ENCODE data around the gene PTGES3L.
"Not testable (repeated sequence)": the region's sequence is repeated elsewhere in the genome, so short reads cannot be mapped to it uniquely, and the experiment has no call there.

The PTGES3L gene

DNA sequence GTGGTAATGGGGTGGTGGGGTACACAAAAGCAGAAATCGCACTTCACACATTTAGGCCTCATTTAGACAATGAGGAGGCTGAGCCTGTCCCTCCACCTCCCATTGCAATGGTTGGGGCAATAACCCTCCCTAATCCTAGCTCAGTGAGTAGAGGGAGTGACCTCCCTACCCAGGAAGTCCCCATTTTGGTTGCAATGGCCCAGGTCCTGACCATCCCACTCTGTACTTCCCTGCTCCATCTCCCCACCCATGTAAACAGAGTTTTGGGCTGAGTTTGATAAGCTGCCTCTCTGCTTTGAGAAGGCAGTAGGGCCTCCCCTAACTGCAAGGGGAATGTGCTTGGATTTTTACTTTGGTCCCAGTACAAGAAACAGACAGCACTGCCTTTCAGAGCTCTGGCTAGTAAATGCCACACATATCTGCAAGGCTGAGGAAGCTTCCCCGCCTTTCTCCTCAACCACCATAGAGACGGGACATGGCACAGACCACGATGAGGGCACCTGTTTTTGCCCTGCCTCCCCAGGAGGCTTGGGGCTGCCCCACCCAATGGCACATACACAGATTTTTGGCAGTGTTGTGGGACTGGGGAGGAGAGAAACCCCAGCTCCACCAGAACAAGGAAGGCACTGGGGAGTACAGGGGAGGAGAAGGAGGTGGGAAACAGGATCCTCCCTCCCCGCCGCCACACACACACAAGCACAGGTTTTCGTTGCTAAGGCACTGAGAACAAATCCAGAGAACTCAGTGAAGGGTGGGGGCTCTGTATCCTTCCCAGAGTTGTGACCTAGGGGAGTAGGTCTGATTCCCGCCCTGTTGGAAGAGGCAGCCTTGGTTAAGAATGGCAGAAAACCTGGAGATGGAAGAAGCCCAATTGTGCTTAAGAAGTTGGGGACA lies 35.0 kb upstream of the PTGES3L start:
- DNase-seq, result peak in 1 of 10 donors; percentile 15
- intact Hi-C loops (cut with DNase I), result no loop called here

DNA sequence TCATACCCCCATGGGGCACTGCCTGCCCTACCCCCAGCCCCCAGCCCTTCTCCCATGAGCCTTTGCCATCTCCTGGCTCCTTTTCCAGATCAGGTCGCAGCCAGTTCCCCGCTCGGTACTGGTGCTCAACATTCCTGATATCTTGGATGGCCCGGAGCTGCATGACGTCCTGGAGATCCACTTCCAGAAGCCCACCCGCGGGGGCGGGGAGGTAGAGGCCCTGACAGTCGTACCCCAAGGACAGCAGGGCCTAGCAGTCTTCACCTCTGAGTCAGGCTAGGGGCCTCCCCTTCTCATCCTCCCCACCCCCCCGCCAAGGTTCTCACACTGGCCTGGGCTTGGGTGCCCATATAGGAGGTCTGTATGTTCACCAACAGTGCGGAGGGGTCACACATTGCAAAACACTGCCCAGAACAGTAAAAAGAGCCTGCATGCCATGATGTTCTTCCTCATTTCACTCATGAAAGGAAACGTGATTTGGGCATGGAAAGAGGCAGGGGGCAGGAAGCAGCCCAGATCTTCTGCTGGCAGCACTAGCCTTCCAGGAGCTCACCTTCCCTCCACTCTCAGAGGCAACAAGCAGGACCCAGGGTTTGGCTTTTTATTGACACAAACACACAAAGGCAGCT lies 34.3 kb upstream of the PTGES3L start:
- intact Hi-C loops (cut with DNase I), result no loop called here
- peak in 1 of 10 donors; percentile 63 for DNase-seq

DNA sequence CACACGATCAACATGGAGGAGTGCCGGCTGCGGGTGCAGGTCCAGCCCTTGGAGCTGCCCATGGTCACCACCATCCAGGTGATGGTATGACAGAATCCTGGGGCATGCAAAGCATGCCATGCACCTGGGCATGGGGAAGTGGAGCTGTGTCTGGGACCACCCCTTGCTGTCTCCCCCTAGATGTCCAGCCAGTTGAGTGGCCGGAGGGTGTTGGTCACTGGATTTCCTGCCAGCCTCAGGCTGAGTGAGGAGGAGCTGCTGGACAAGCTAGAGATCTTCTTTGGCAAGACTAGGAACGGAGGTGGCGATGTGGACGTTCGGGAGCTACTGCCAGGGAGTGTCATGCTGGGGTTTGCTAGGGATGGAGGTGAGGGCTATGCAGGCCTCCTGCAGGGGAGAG lies 33.4 kb upstream of the PTGES3L start:
- peak in 1 of 10 donors; percentile 59 for DNase-seq
- intact Hi-C loops (cut with DNase I), result no loop called here

DNA sequence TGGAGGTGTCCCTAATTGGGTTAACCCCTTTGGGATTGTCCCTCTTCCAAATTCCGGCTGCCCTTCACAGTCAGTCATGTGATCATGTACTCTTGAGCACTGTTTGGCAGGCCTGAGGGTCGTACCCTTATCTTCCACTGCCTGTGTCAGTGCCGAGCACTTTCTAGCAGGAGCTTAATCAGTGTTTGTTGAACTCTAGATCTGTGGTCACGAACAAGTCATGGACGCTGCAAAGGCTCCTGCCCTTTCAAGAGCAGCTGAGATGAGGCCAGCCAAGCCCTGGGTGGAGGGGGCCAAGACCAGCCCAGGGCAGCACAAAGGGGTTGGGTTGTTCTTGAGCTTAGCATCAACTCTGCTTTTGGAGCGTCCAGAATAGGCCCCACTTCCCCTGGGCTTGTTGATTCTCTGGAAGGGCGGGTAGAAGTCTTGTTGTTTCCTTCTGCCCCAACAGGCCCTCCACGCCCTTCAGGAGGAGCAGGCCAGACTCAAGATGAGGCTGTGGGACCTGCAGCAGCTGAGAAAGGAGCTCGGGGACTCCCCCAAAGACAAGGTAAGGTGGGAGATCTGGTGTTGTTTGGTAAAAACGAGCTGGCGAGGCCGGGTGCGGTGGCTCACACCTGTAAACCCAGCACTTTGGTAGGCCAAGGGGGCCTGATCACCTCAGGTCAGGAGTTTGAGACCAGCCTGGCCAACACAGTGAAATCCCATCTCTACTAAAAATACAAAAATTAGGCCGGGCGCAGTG lies 32.0 kb upstream of the PTGES3L start:
- intact Hi-C loops (cut with DNase I), result no loop called here
- DNase-seq, result peak in 1 of 10 donors; percentile 23

DNA sequence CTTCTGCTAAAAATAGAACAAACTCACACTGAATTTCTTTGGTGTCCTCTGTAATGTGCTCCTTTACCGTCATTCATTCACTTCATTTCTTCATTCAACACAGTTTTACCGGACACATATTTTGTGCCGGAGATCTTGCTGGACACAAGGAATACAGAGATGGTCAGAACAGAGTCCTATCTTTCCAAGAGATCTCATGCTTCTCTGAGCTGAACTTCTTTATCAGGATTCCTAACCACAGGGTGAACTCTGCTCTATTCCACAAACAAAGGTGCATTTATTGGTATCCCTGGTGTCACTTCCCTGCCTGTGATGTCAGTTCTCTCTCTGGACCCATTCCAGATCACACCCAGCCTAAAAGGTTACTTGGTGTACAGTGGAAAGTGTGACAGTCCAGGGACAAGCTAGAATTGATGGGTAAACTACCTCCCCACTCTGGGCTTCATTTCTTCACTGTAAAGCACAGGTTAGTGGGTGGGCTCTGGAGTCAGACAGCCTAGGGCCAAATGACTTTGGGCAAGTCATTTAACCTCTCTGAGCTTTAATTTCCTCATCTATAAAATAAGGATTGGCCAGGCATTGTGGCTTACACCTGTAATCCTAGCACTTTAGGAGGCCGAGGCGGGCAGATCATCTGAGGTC lies 30.9 kb upstream of the PTGES3L start:
- no peak for DNase-seq
- intact Hi-C loops (cut with DNase I), result no loop called here

DNA sequence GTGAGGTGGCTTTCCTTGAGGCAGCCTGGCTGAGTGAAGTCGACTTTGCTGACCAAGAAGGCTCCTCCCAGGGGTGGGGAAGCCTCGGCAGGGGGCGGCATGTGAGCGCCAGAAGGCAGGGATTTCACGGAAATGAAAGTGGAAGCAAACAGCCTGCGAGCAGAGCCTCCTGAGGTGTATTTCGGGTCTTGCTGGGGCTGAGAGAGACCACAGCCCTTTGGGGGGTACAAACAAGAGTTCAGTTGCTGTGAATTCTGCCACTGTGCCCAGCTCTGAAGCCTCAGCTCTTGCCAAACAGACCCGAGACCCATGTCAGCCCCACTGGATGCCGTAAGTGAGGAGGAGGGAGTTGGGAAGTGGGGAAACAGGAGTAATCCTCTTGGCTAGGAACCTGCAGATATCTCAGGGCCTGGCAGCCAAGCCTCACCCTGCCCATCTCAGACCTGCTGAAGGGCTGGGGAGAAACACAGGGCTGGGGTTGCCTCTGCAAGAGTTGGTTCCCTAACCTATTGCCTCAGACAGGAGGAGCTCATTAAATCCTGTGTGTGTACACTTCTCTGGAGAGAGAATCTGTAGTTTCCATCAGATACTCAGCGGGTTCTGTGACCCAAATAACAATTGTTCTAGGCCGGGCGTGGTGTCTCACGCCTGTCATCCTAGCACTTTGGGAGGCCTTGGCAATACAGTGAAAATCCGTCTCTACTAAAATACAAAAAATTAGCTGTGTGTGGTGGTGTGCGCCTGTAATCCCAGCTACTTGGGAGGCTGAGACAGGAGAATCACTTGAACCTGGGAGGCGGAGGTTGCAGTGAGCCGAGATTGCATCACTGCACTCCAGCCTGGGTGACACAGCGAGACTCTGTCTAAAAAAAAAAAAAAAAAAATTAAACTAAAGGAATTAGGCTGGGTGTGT lies 27.0 kb upstream of the PTGES3L start, which contains the start of gene IFI35:
TSS of gene IFI35 (plus strand) at position 146 of the 913 bp plus-strand sequence. CDS start at position 310, 164 bp downstream.
- intact Hi-C loops (cut with DNase I), result no loop called here

DNA sequence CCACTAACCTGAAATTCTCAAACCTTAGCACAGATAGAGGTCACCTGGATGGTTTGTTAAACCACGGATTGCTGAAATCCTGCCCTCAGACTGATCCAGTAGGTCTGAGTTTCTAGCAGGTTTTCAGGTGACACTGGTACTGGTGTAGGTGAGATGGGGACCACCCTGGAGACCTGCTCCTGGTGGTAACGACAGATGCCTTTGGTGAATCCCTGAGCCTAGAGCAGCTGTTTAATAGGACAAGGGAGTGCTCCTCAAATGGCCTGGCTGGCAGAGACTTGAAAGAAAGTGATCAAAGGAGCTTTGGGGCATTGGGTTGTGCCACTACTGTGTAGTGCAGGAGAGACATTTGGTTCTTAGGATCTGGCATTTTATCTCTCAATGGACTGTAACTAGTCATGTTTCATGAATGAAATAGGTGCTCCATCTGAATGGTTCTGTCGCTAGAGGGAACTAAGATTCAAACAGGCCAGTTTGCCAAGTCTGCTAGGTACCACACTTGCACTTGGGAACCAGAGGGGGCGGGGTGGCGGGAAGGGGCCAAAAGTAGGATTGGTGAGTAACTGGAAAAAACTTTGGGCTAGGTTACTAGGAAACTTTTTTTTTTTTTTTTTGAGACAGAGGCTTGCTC lies 23.8 kb upstream of the PTGES3L start:
- intact Hi-C loops (cut with DNase I), result no loop called here
- DNase-seq, result peak in 1 of 10 donors; percentile 0

More for the DNA sequence above, 27.0 kb upstream of the PTGES3L start, which contains the start of gene IFI35:
- peak; percentile 37 to 96 (median 74) for DNase-seq

DNA sequence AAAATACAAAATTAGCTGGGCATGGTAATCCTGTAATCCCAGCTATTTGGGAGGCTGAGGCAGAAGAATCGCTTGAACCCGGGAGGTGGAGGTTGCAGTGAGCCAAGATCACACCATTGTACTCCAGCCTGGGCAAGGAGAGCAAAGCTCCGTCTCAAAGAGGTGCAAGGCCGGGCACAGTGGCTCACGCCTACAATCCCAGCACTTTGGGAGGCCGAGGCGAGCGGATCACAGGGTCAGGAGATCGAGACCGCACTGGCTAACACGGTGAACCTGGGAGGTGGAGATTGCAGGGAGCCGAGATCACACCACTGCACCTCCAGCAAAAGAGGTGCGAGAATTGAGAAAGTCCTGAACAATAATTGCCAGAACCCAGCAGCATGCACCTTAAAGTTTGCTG lies 21.0 kb upstream of the PTGES3L start:
- intact Hi-C loops (cut with DNase I); DNase-seq: not testable (repeated sequence)

DNA sequence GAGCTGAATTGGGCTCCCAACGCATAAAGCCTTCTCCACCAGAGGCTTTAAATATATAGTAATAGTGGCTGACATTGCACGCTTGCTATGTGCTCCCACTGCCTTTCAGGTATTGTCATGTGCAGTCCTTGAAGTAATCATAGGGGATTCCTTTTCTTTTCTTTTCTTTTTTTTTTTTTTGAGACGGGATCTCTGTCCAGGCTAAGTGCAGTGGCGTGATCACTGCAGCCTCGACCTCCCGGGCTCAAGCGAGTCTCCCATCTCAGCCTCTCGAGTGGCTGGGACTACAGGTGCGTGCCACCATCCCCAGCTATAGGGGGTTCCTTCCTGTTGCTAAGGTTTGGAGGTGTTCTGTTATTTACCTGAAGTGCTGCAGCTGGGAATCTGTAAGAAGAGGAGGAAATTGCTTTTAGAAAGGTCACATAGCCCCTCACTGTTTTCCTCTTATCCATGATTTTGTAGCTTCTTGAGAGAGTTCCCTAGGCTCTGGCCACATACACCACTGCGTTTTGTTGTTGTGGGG lies 19.2 kb upstream of the PTGES3L start:
- peak in 1 of 10 donors; percentile 15 for DNase-seq
- intact Hi-C loops (cut with DNase I), result loop anchor here (5.0 kb wide), 1 partner anchor 157 kb away; the partner anchor contains the start of gene AOC2

DNA sequence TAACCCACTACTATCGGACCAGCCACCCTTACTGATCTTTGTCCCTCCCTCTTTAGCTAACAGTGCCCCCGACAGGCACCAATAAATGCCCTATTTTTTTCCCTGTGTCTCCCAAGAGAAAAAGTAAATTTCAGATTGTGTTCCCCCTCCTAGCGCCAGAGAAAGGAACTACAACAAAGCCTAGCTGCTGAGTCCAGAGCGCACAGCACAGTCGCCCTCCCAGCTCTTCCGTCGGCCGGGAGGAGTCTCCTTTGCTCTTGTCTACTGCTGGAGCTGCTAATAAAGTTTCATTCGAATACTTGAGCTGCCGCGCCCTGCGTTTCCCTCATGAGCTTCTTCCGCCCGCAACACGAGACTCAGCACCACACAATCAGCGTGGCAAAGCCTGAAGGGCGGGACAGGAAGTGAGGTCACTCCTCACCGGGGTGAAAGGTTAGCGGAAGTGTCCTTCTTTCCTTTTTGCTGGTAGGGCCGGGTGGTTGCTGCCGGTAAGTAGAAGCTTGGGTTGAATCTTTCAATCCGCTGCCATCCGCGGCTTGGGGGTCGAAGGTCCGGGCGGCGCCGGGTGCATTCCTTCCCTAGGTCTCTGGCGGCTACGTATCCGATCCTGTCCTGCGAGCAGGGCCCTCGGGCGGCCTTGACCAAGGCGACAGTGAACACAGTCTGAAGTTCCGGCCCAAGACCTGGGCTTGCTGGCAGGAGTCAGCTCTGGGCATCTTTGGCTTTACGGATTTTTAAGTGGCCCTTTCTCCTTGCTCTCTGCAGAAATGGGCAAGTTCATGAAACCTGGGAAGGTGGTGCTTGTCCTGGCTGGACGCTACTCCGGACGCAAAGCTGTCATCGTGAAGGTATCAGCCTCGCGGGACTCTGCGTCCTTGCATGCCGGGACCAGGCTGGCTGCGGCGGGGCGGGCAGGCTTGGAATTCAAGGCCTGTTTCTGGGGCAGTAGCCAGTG lies 18.4 kb upstream of the PTGES3L start, which contains the start of gene RPL27:
TSS of gene RPL27 (plus strand) at position 436 of the 955 bp plus-strand sequence. CDS start at position 768, 332 bp downstream.
- DNase-seq, result peak; percentile 97 to 100 (median 99)
- intact Hi-C loops (cut with DNase I), result loop anchor here (1.0 to 5.0 kb wide), 2 partner anchors 34 to 156 kb away; partner anchors contain the start of genes AARSD1 and AOC2

DNA sequence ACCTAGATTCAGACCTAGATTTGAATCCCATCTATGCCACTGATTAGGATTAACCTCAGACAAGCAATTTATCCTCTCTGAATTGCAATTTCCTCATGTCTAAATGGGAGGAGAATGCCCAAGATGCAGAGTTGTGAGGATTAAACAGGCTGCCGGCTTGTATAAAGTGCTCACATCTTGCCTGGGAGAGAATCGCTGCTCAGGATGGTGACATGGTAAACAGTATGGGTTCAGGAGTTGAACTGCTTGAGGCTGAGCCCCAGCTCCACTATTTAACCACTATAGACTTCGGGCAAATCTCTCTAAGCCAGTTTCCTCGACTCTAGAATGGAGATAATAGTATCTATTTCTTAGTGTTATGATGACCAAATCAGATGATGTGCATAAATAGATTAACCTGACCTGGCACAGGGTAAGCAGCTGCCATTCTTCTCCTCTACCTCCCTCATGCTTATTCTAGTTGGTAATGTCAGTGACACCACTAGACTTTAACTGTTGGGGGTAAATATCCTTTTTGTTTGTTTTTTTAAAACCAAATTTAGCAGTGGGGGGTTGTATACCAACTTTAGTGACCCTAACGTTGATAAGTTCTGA lies 17.6 kb upstream of the PTGES3L start:
- no peak for DNase-seq
- intact Hi-C loops (cut with DNase I), result loop anchor here (5.0 kb wide), 1 partner anchor 155 kb away; the partner anchor contains the start of gene AOC2

DNA sequence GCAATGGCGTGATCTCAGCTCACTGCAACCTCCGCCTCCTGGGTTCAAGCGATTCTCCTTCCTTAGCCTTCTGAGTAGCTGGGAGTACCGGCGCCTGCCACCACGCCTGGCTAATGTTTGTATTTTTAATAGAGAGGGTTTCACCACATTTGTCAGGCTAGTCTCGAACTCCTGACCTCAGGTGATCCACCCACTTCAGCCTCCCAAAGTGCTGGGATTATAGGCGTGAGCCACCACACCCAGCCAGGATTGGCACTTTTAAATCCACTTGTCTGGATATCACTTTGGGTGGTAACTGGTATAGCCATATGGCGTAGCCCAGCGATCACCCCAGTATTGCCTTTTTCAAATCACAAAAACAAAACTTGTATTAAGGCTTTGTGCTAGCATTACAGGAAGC lies 14.0 kb upstream of the PTGES3L start:
- DNase-seq; intact Hi-C loops (cut with DNase I): not testable (repeated sequence)

DNA sequence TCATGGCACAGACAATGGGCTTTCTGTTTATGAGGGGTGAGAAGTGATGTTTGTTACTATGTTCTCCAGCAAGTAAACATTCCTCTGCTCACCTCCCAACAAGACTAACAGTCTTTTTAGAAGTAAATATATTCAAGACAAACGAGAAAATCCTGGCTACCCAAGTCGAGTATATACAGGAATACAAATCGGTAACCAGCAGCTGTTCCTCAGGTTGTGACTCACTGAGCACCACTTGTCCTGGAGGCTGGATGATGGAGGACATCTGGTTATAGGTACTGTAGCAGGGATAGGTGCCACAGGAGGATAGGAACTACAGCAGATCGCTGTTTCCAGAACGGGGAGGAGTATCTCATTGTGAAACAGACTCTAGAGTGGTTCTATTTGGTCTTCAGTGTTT lies 13.0 kb upstream of the PTGES3L start:
- DNase-seq, result no peak
- intact Hi-C loops (cut with DNase I), result no loop called here

DNA sequence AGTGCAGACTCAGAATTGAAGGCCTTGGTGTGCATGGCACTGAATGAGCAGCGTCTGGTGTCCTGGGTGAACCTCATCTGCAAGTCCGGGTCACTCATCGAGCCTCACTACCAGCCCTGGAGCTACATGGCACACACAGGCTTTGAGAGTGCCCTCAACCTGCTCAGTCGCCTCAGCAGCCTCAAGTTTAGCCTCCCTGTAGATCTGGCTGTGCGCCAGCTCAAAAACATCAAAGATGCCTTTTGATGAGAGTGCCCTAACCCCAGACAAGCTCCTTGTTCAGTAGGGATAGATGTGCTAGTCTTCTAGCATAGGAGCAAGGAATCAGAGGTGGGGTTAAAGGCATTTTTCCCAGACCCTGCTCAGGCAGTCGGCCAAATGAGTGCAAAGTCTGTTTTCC lies 11.6 kb upstream of the PTGES3L start:
- no peak for DNase-seq
- intact Hi-C loops (cut with DNase I), result no loop called here

DNA sequence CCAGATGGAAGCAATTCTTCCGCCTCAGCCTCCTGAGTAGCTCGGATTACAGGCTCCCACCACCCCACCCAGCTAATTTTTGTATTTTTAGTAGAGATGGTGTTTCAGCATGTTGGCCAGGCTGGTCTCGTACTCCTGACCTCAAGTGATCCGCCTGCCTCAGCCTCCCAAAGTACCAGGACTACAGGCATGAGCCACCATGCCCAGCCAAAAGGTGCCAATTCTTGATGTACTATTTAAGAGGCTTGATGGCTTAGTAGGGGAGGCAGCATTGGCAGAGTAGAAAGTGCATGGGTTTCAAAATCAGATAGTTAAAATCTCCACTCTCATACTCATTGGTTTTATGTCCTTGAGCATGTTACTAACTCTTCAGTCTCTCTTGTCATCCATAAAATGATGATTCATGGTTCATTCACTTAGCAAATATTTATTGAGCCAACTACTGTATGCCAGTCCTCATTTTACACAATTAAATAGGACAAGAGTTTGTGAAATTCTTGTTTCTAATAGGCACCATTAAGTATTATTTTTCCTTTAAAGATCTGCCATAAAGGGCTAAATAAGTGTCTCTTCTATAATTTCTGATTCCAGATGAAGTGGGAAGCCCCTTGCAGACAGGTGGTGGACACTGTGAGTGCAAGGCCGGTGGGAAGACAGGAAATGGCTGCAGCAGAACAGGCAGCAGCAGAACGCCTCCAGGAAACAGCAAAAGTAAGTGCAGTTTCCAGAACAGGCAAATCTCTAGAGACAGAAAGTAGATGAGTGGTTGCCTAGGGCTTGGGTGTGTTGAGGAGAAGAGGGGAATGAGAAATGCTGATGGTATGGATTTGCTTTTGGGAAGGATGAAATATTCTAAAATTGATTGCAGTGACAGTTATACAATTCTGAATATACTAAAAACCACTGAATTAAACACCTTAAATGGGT lies 10.1 kb upstream of the PTGES3L start:
- intact Hi-C loops (cut with DNase I), result no loop called here
- DNase-seq, result no peak

DNA sequence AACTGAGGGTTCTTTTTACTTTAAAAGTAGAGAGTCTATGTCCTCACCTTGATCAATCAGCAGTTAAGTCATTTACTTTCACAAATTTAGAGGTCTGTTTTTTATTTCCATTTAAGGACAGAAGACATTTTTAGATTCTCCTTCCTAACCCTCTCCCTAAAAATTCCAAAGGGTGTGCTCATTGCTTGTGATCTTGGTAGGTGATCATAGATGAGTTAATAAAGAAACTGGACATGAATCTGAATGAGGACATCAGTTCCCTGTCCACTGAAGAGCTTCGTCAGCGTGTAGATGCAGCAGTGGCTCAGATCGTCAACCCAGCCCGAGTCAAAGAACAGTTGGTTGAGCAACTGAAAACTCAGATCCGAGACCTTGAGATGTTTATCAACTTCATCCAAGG lies 9.3 kb upstream of the PTGES3L start:
- intact Hi-C loops (cut with DNase I), result no loop called here
- no peak for DNase-seq

All from posterior cingulate gyrus (tissue), 11 donors.